H9 (cell line): ENCODE data around the gene NCAM2. TPM values are rescaled to one million over a fixed set of nuclear protein-coding genes. Genes with fewer than 3 reads are reported as not detected.

Source experiments
- DNase-seq: peaks from one replicate; pipeline ENCODE4 v3.0.0-alpha.2; 2017
- H2AFZ ChIP-seq: one replicate; pipeline ENCODE4 v1.6.1; 2013; ENCODE audit warnings: mild to moderate bottlenecking, low read length, control low read depth, moderate library complexity
- H2AK5ac ChIP-seq: 2 replicates; pipeline ENCODE4 v1.6.1; 2013; ENCODE audit warnings: low read length, control low read depth, mixed read lengths; ENCODE audit not compliant: insufficient read length
- H2BK120ac ChIP-seq: one replicate; pipeline ENCODE4 v1.6.1; 2013; ENCODE audit warnings: low read depth, mild to moderate bottlenecking, low read length, control low read depth, inconsistent platforms; ENCODE audit not compliant: poor library complexity, severe bottlenecking
- H2BK12ac ChIP-seq: 2 replicates; pipeline ENCODE4 v1.6.1; 2013; ENCODE audit warnings: low read length, control low read depth, mixed read lengths, low read depth; ENCODE audit not compliant: insufficient read length
- H2BK15ac ChIP-seq: 2 replicates; pipeline ENCODE4 v1.6.1; 2013; ENCODE audit warnings: low read depth, low read length, control low read depth
- H2BK20ac ChIP-seq: one replicate; pipeline ENCODE4 v1.6.1; 2013; ENCODE audit warnings: low read depth, mild to moderate bottlenecking, low read length, control low read depth, inconsistent platforms; ENCODE audit not compliant: poor library complexity, severe bottlenecking
- H2BK5ac ChIP-seq: 2 replicates; pipeline ENCODE4 v1.6.1; 2013; ENCODE audit warnings: low read length, control low read depth, mixed read lengths; ENCODE audit not compliant: insufficient read length
- H3K14ac ChIP-seq: 2 replicates; pipeline ENCODE4 v1.6.1; 2013; ENCODE audit warnings: low read length, control low read depth; ENCODE audit not compliant: insufficient read depth
- H3K18ac ChIP-seq: 2 replicates; pipeline ENCODE4 v1.6.1; 2013; ENCODE audit warnings: low read depth, mild to moderate bottlenecking, mixed read lengths, low read length, control low read depth; ENCODE audit not compliant: insufficient read length
- H3K23ac ChIP-seq: 2 replicates; pipeline ENCODE4 v1.6.1; 2013; ENCODE audit warnings: low read length, control low read depth, mixed read lengths, low read depth; ENCODE audit not compliant: insufficient read length
- H3K23me2 ChIP-seq: 2 replicates; pipeline ENCODE4 v1.6.1; 2013; ENCODE audit warnings: low read depth, mild to moderate bottlenecking, mixed read lengths, low read length, control low read depth; ENCODE audit not compliant: insufficient read length, poor library complexity, severe bottlenecking
- H3K27ac ChIP-seq: 2 replicates; pipeline ENCODE4 v1.5.1; 2013; ENCODE audit warnings: low read length, control low read depth, mixed read lengths, low read depth; ENCODE audit not compliant: insufficient read length
- H3K27me3 ChIP-seq: 2 replicates; pipeline ENCODE4 v1.6.1; 2013; ENCODE audit warnings: low read length, control low read depth, inconsistent platforms; ENCODE audit not compliant: insufficient read depth
- H3K4ac ChIP-seq: 2 replicates; pipeline ENCODE4 v1.6.1; 2013; ENCODE audit warnings: low read depth, mild to moderate bottlenecking, control low read depth, inconsistent platforms, low read length, moderate library complexity
- H3K4me1 ChIP-seq: 2 replicates; pipeline ENCODE4 v1.6.1; 2013; ENCODE audit warnings: low read length, control low read depth, inconsistent platforms; ENCODE audit not compliant: insufficient read depth
- H3K4me2 ChIP-seq: 2 replicates; pipeline ENCODE4 v1.6.1; 2013; ENCODE audit warnings: low read length, control low read depth, mixed read lengths; ENCODE audit not compliant: insufficient read length, insufficient read depth
- H3K56ac ChIP-seq: 2 replicates; pipeline ENCODE4 v1.6.1; 2013; ENCODE audit warnings: low read depth, mild to moderate bottlenecking, mixed read lengths, low read length, control low read depth; ENCODE audit not compliant: insufficient read length
- H3K79me1 ChIP-seq: 2 replicates; pipeline ENCODE4 v1.6.1; 2013; ENCODE audit warnings: low read depth, mild to moderate bottlenecking, moderate library complexity, low read length, control low read depth, inconsistent platforms; ENCODE audit not compliant: insufficient read depth, poor library complexity, severe bottlenecking
- H3K79me2 ChIP-seq: 2 replicates; pipeline ENCODE4 v1.6.1; 2013; ENCODE audit warnings: low read length, control low read depth, inconsistent platforms; ENCODE audit not compliant: insufficient read depth
- H3K9ac ChIP-seq: 2 replicates; pipeline ENCODE4 v1.6.1; 2013; ENCODE audit warnings: low read length, control low read depth, mixed read lengths; ENCODE audit not compliant: insufficient read length; ENCODE audit errors: extremely low read depth
- H3K9me3 ChIP-seq: one replicate; pipeline ENCODE4 v1.6.1; 2013; ENCODE audit warnings: low read depth, low read length, inconsistent platforms; ENCODE audit not compliant: control insufficient read depth
- H3T11ph ChIP-seq: one replicate; pipeline ENCODE4 v1.6.1; 2013; ENCODE audit warnings: mild to moderate bottlenecking, low read length, control low read depth, inconsistent platforms
- H4K20me1 ChIP-seq: one replicate; pipeline ENCODE4 v1.6.1; 2013; ENCODE audit not compliant: control insufficient read depth, insufficient read length, insufficient read depth
- H4K5ac ChIP-seq: 2 replicates; pipeline ENCODE4 v1.6.1; 2013; ENCODE audit warnings: low read depth, mild to moderate bottlenecking, mixed read lengths, low read length, control low read depth; ENCODE audit not compliant: insufficient read length
- H4K8ac ChIP-seq: replicated peaks from 2 replicates; pipeline ENCODE4 v1.6.1; 2013; ENCODE audit warnings: low read length, control low read depth, mixed read lengths, low read depth; ENCODE audit not compliant: insufficient read length
- H4K91ac ChIP-seq: 2 replicates; pipeline ENCODE4 v1.6.1; 2013; ENCODE audit warnings: low read depth, mild to moderate bottlenecking, moderate library complexity, mixed read lengths, low read length, control low read depth; ENCODE audit not compliant: insufficient read length
- H3K27ac Mint-ChIP-seq, 3 experiments: 2 replicates in 2 of 3; 3 replicates in 1 of 3; pipeline ENCODE4 v1.8.0; 2020 to 2021; ENCODE audit warnings: mixed read lengths in 3 of 3, mild to moderate bottlenecking in 1 of 3, moderate library complexity in 1 of 3
- H3K27me3 Mint-ChIP-seq: 2 replicates; pipeline ENCODE4 v1.8.0; 2021; ENCODE audit warnings: low read depth, mild to moderate bottlenecking, moderate library complexity, mixed read lengths
- H3K36me3 Mint-ChIP-seq, 3 experiments: 2 replicates in 2 of 3; 3 replicates in 1 of 3; pipeline ENCODE4 v1.8.0; 2020 to 2021; ENCODE audit warnings: low read depth in 3 of 3, mixed read lengths in 3 of 3; ENCODE audit not compliant: insufficient read depth in 1 of 3
- H3K4me1 Mint-ChIP-seq, 2 experiments: 2 replicates each; pipeline ENCODE4 v1.8.0; 2020; ENCODE audit warnings: mixed read lengths in 2 of 2
- H3K4me3 Mint-ChIP-seq, 2 experiments: 2 replicates in 1 of 2; 3 replicates in 1 of 2; pipeline ENCODE4 v1.8.0; 2020 to 2021; ENCODE audit warnings: mild to moderate bottlenecking in 2 of 2, mixed read lengths in 2 of 2, moderate library complexity in 1 of 2
- H3K9me3 Mint-ChIP-seq, 2 experiments: 2 replicates in 1 of 2; 3 replicates in 1 of 2; pipeline ENCODE4 v1.8.0; 2020; ENCODE audit warnings: mild to moderate bottlenecking in 2 of 2, mixed read lengths in 2 of 2, moderate library complexity in 1 of 2
- WGBS: extraction: QIAGEN DNeasy Blood & Tissue Kit; methylation state at CpG from one replicate; pipeline ENCODE4 v1.1.7; 2013; ENCODE audit warnings: missing lambda C conversion rate, low lambda C conversion rate, mixed read lengths; ENCODE audit not compliant: insufficient read length; ENCODE audit errors: extremely low coverage; 5-methylcytosine and 5-hydroxymethylcytosine counted together
- total RNA-seq: library from RNA; stranded (reverse); gene quantifications from 2 replicates; pipeline ENCODE4 v1.2.1, GENCODE V29; 2021
- TF ChIP-seq, protein P1 (sequence below): fragments of 200-600 bp; sonication (generic); conservative IDR thresholded peaks from 3 replicates; pipeline ENCODE4 v1.8.0; 2021; ENCODE audit warnings: antibody characterized with exemption, mild to moderate bottlenecking

Gene NCAM2
- total RNA-seq, 1 experiment from 2014 or later, result 2.2 TPM

DNA sequence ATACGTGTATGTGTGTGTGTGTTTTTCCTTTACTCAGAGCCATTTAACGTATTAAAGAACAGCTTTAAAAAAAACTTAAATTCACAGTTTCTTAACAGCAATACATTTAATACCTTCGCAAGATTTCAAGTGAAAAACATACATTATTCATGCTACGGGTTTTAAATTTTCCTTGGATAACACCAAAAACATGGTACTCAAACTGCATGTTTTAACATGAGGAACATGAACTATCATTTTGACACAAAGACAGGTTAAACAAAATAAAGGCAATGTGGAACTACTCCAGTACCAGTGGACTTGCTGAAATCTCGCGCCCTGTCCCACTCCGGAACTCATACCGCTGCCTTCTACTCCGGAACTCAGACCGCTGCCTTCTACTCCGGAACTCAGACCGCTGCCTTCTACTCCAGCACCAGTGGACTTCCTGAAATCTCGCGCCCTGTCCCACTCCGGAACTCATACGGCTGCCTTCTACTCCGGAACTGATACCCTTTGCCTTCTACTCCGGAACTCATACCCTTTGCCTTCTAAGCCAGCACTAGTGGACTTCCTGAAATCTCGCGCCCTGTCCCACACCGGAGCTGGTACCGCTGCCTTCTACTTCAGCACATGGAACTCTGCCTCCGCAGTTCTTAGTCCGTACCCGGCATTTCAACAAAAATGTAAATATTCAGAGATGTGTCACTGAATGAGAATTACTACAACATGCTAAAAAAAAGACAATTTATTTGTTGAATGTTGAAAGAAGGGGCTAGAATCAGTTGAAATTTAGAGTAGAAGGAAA, 148.6 kb downstream of the NCAM2 start:
- Histone ChIP-seq H4K8ac (no peak overlapping the region), H3K9me3 (no peaks in the 10 kb centered on the region), H2BK20ac (no peak overlapping the region), H3K14ac (no peak overlapping the region; the same call in 1 of the 2 replicates), H3K27me3 (no peaks in the 10 kb centered on the region), H4K20me1 (no peaks in the 10 kb centered on the region), H2AFZ (no peak overlapping the region), H2BK120ac (no peak overlapping the region), H4K91ac (no peak overlapping the region), H3K9ac (no peak overlapping the region), H4K5ac (no peak overlapping the region), H2BK5ac (no peak overlapping the region), H3K27ac (no peak overlapping the region), H3K4ac (no peak overlapping the region), H3K18ac (no peak overlapping the region), H2BK12ac (no peak overlapping the region), H3K79me1 (no peaks in the 10 kb centered on the region), H3K4me2 (no peak overlapping the region), H2BK15ac (no peak overlapping the region), H3K23ac (no peak overlapping the region), H3K56ac (no peak overlapping the region), H2AK5ac (no peak overlapping the region), H3K79me2 (no peaks in the 10 kb centered on the region), H3K23me2 (no peaks in the 10 kb centered on the region), H3K4me1 (no peaks in the 10 kb centered on the region), H3T11ph (no peak overlapping the region)
- Mint-ChIP-seq H3K4me1 (no peaks in the 10 kb centered on the region), H3K9me3 (no peaks in the 10 kb centered on the region), H3K36me3 (no peaks in the 10 kb centered on the region), H3K27me3 (no peaks in the 10 kb centered on the region), H3K27ac (peak overlapping the region in 1 of 3 experiments; percentile 34; a peak in 1 of 7 replicates), H3K4me3 (no peak overlapping the region)
- TF ChIP-seq, protein P1, sequence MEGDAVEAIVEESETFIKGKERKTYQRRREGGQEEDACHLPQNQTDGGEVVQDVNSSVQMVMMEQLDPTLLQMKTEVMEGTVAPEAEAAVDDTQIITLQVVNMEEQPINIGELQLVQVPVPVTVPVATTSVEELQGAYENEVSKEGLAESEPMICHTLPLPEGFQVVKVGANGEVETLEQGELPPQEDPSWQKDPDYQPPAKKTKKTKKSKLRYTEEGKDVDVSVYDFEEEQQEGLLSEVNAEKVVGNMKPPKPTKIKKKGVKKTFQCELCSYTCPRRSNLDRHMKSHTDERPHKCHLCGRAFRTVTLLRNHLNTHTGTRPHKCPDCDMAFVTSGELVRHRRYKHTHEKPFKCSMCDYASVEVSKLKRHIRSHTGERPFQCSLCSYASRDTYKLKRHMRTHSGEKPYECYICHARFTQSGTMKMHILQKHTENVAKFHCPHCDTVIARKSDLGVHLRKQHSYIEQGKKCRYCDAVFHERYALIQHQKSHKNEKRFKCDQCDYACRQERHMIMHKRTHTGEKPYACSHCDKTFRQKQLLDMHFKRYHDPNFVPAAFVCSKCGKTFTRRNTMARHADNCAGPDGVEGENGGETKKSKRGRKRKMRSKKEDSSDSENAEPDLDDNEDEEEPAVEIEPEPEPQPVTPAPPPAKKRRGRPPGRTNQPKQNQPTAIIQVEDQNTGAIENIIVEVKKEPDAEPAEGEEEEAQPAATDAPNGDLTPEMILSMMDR, result no peak
- no peak for DNase-seq
- WGBS, result no CpG with 5 or more reads among the region's 25 CpGs
